Right lobe of liver (tissue), 6 donors: ENCODE results near the gene OR52K1. TPM values are rescaled to one million over a fixed set of nuclear protein-coding genes. Genes with fewer than 3 reads are reported as not detected.
A peak's percentile ranks its signal among the peaks of the same experiment; 100 is the strongest.

Source experiments
- ATAC-seq, 4 donors: fragments of 200-7000 bp; cut with Tn5 transposase; one replicate each; pipeline ENCODE4 v1.9.1; 2020; ENCODE audit warnings: mild to moderate bottlenecking in 4 of 4, moderate library complexity in 4 of 4
- DNase-seq, 3 donors: peaks; one replicate each; pipeline ENCODE4 v3.0.0-alpha.2; 2020
- H3K27ac ChIP-seq, 3 donors: fragments of 200-600 bp; one replicate each; pipeline ENCODE4 v1.8.0; 2022
- H3K27me3 ChIP-seq, 2 donors: fragments of 200-600 bp; one replicate each; pipeline ENCODE4 v1.8.0; 2022
- H3K36me3 ChIP-seq, 4 donors: fragments of 200-600 bp; sonication (generic) in 1 of 4; one replicate each; pipeline versions ENCODE4 v1.5.1 to v1.8.0; 2017 to 2022; ENCODE audit warnings: control low read depth in 1 of 4
- H3K4me1 ChIP-seq, 4 donors: fragments of 200-600 bp; sonication (generic) in 1 of 4; one replicate each; pipeline versions ENCODE4 v1.5.1 to v1.8.0; 2017 to 2022; ENCODE audit warnings: control low read depth in 1 of 4
- H3K4me3 ChIP-seq, 3 donors: fragments of 200-600 bp; one replicate each; pipeline ENCODE4 v1.8.0; 2022
- H3K9me3 ChIP-seq, 4 donors: fragments of 200-600 bp; sonication (generic) in 1 of 4; one replicate each; pipeline versions ENCODE4 v1.5.1 to v1.8.0; 2017 to 2022; ENCODE audit warnings: control low read depth in 1 of 4
- CTCF ChIP-seq, 4 donors: fragments of 200-600 bp in 3 of 4; fragments of 450-650 bp in 1 of 4; IDR thresholded peaks; one replicate each; pipeline versions ENCODE4 v1.5.1 to v1.8.0; 2016 to 2022; ENCODE audit warnings: antibody characterized with exemption in 4 of 4, mild to moderate bottlenecking in 2 of 4
- POLR2A ChIP-seq: fragments of 450-650 bp; IDR thresholded peaks from one replicate; pipeline ENCODE4 v1.6.1; 2017; ENCODE audit warnings: antibody characterized with exemption, mild to moderate bottlenecking
- WGBS: methylation state at CpG from one replicate; pipeline ENCODE4 v1.1.6; 2018; ENCODE audit warnings: low coverage, low lambda C conversion rate; ENCODE audit not compliant: insufficient coverage; ENCODE audit errors: missing lambda C conversion rate; 5-methylcytosine and 5-hydroxymethylcytosine counted together
- intact Hi-C, 2 donors: fragments of 100-400 bp; cut with DNase I; formaldehyde crosslinking; loops; one replicate each; pipeline versions ENCODE4 v1.11.2 to v1.14.1; 2022
- total RNA-seq, 6 experiments: library from RNA; depleted of rRNA in 2 of 6; stranded (reverse); fragments of >200 nt in 2 of 6; fragmentation: NEBNext Ultra II Directional in 3 of 6; extraction: Animal tissue kit (Norgen Biotek cat#: 25700) in 3 of 6; gene quantifications; one replicate each; pipeline versions ENCODE4 v1.1.0 to v1.2.4, GENCODE V29; 2016 to 2023
- donor health status: DM: no; HTN: yes; CAD: no.
- donor health status: DM: no; HTN: no; CAD: no.
- donor health status: DM: no; HTN: no; CAD: no.
- donor health status: DM: no; HTN: yes; CAD: no.
- donor health status: DM: no; HTN: yes; CAD: no.

Gene OR52K1
- total RNA-seq, 6 experiments from 2014 or later, result 0.07 TPM; not detected in 5

GRCh38 chr11:4459500-4459899, 22.9 kb upstream of the OR52K1 start:
- intact Hi-C loops, result no loop called here
- WGBS, result 20% methylated on average over 3 of the region's 4 CpGs
- peak; percentile 57 to 87 (median 73) for ATAC-seq

GRCh38 chr11:4460151-4460550, 22.3 kb upstream of the OR52K1 start:
- no peak overlapping the region for H3K4me3 ChIP-seq
- intact Hi-C loops, result no loop called here
- no peak overlapping the region for H3K27ac ChIP-seq
- ATAC-seq, result no peak
- H3K9me3 ChIP-seq, result no peaks in the 10 kb centered on the region
- DNase-seq, result no peak
- WGBS, result 60% methylated on average over 2 of the region's 4 CpGs
- TF ChIP-seq POLR2A (no peak), CTCF (IDR thresholded peaks at IDR 0.05) (no peak)
- no peaks in the 10 kb centered on the region for H3K4me1 ChIP-seq
- H3K27me3 ChIP-seq, result no peaks in the 10 kb centered on the region
- no peaks in the 10 kb centered on the region for H3K36me3 ChIP-seq

More at GRCh38 chr11:4459500-4459899, 22.9 kb upstream of the OR52K1 start:
- no peak for TF ChIP-seq POLR2A
- TF ChIP-seq CTCF (IDR thresholded peaks at IDR 0.05), result no peak
- Histone ChIP-seq H3K27me3 (no peaks in the 10 kb centered on the region), H3K4me1 (no peaks in the 10 kb centered on the region), H3K9me3 (no peaks in the 10 kb centered on the region), H3K4me3 (no peak overlapping the region), H3K36me3 (no peaks in the 10 kb centered on the region), H3K27ac (no peak overlapping the region)
- DNase-seq, result peak in 1 of 3 donors; percentile 39

GRCh38 chr11:4464216-4465159, 18.0 kb upstream of the OR52K1 start:
- Histone ChIP-seq H3K27me3 (no peaks in the 10 kb centered on the region), H3K36me3 (no peaks in the 10 kb centered on the region), H3K27ac (no peak overlapping the region), H3K4me3 (no peak overlapping the region), H3K4me1 (no peaks in the 10 kb centered on the region), H3K9me3 (no peaks in the 10 kb centered on the region)
- WGBS, result 84% methylated on average over 4 of the region's 5 CpGs
- intact Hi-C loops, result no loop called here
- ATAC-seq (no peak), DNase-seq (no peak)
- no peak for TF ChIP-seq CTCF (IDR thresholded peaks at IDR 0.05)
- no peak for TF ChIP-seq POLR2A

- no peak for DNase-seq
- H3K4me1 ChIP-seq, result no peaks in the 10 kb centered on the region
- WGBS, result 100% methylated on average over 1 of the region's 1 CpG
- no peaks in the 10 kb centered on the region for H3K36me3 ChIP-seq
- H3K27me3 ChIP-seq, result no peaks in the 10 kb centered on the region
- no peaks in the 10 kb centered on the region for H3K9me3 ChIP-seq
- TF ChIP-seq CTCF (IDR thresholded peaks at IDR 0.05) (no peak), POLR2A (no peak)
- no peak for ATAC-seq
- no peak overlapping the region for H3K27ac ChIP-seq
- intact Hi-C loops, result no loop called here
- H3K4me3 ChIP-seq, result no peak overlapping the region
Observed at GRCh38 chr11:4465407-4465806, 17.0 kb upstream of the OR52K1 start.
